ENCODE data around the gene SCN9A. TPM values are rescaled to one million over a fixed set of nuclear protein-coding genes. Genes with fewer than 3 reads are reported as not detected.

The SCN9A gene
- total RNA-seq, 1 experiment from 2014 or later: 0.07 TPM

DNA sequence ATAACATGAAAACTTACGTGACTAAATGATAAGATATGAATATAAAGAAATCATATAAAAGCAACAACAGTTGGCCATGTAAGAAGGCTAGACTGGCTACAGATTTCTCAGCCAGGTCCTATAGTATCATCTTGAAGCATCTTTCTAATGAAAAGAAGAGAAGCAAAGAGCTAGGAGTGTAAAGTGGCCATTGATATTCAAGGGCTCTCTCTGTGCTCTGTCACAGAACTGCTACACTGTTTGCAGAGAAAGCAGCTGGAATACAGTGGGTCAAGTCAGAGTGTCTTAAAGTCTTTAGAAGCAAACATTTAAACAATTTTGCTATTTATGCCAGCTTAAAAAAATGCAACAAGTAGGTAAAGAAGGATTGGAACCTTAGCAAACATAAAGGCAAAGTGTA, 118.8 kb downstream of the SCN9A start:
- ChIA-PET CTCF (no interaction called here), POLR2A (no interaction called here), RAD21 (ENCODE audit: low non-redundant PET in 1 of 2, low total read pairs in 2 of 2, uncharacterized antibody in 2 of 2, unreplicated experiment in 2 of 2) (no interaction called here)
- H3K9ac ChIP-seq (ENCODE audit: low read length): no peak overlapping the region
- no peak overlapping the region for H2AFZ ChIP-seq (ENCODE audit: low read depth, low read length, poor library complexity, severe bottlenecking)
- H3K36me3 ChIP-seq (ENCODE audit: control insufficient read depth in 1 of 2, insufficient read depth in 2 of 2, low read length in 2 of 2): no peaks in the 10 kb centered on the region
- H4K20me1 ChIP-seq (ENCODE audit: insufficient read depth): no peaks in the 10 kb centered on the region
- TF ChIP-seq, protein P1, sequence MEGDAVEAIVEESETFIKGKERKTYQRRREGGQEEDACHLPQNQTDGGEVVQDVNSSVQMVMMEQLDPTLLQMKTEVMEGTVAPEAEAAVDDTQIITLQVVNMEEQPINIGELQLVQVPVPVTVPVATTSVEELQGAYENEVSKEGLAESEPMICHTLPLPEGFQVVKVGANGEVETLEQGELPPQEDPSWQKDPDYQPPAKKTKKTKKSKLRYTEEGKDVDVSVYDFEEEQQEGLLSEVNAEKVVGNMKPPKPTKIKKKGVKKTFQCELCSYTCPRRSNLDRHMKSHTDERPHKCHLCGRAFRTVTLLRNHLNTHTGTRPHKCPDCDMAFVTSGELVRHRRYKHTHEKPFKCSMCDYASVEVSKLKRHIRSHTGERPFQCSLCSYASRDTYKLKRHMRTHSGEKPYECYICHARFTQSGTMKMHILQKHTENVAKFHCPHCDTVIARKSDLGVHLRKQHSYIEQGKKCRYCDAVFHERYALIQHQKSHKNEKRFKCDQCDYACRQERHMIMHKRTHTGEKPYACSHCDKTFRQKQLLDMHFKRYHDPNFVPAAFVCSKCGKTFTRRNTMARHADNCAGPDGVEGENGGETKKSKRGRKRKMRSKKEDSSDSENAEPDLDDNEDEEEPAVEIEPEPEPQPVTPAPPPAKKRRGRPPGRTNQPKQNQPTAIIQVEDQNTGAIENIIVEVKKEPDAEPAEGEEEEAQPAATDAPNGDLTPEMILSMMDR (IDR thresholded peaks at IDR 0.05 in 2 of 3, conservative IDR thresholded peaks at IDR 0.05 in 1 of 3; ENCODE audit: borderline replicate concordance in 1 of 3, insufficient read depth in 1 of 3, low read depth in 2 of 3, low read length in 2 of 3): no peak
- TF ChIP-seq RAD21 (IDR thresholded peaks at IDR 0.05; ENCODE audit: low read depth) (no peak), SIN3A (IDR thresholded peaks at IDR 0.05; ENCODE audit: low read depth) (no peak), POLR2A (IDR thresholded peaks at IDR 0.05; ENCODE audit: borderline replicate concordance, extremely low read depth, insufficient read depth, insufficient read length) (no peak), YY1 (IDR thresholded peaks at IDR 0.05; ENCODE audit: extremely low read depth, insufficient replicate concordance, low read depth, low read length) (no peak), EZH2phosphoT487 (IDR thresholded peaks at IDR 0.05; ENCODE audit: borderline replicate concordance) (no peak), CEBPB (IDR thresholded peaks at IDR 0.05; ENCODE audit: low read depth) (no peak)
- TF ChIP-seq, protein P2, sequence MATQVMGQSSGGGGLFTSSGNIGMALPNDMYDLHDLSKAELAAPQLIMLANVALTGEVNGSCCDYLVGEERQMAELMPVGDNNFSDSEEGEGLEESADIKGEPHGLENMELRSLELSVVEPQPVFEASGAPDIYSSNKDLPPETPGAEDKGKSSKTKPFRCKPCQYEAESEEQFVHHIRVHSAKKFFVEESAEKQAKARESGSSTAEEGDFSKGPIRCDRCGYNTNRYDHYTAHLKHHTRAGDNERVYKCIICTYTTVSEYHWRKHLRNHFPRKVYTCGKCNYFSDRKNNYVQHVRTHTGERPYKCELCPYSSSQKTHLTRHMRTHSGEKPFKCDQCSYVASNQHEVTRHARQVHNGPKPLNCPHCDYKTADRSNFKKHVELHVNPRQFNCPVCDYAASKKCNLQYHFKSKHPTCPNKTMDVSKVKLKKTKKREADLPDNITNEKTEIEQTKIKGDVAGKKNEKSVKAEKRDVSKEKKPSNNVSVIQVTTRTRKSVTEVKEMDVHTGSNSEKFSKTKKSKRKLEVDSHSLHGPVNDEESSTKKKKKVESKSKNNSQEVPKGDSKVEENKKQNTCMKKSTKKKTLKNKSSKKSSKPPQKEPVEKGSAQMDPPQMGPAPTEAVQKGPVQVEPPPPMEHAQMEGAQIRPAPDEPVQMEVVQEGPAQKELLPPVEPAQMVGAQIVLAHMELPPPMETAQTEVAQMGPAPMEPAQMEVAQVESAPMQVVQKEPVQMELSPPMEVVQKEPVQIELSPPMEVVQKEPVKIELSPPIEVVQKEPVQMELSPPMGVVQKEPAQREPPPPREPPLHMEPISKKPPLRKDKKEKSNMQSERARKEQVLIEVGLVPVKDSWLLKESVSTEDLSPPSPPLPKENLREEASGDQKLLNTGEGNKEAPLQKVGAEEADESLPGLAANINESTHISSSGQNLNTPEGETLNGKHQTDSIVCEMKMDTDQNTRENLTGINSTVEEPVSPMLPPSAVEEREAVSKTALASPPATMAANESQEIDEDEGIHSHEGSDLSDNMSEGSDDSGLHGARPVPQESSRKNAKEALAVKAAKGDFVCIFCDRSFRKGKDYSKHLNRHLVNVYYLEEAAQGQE (IDR thresholded peaks at IDR 0.05; ENCODE audit: low read depth): no peak
- TF ChIP-seq, protein P3, sequence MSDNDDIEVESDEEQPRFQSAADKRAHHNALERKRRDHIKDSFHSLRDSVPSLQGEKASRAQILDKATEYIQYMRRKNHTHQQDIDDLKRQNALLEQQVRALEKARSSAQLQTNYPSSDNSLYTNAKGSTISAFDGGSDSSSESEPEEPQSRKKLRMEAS (IDR thresholded peaks at IDR 0.05): no peak
- TF ChIP-seq, protein P4, sequence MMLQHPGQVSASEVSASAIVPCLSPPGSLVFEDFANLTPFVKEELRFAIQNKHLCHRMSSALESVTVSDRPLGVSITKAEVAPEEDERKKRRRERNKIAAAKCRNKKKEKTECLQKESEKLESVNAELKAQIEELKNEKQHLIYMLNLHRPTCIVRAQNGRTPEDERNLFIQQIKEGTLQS (IDR thresholded peaks at IDR 0.05): no peak
- peaks cover 11% of the 10 kb centered on the region; the same call in 1 of the 2 replicates for H3K27me3 ChIP-seq (ENCODE audit: insufficient read depth, low read length)
- intact Hi-C loops (cut with micrococcal nuclease): no loop called here
- no peaks in the 10 kb centered on the region for H3K9me2 ChIP-seq (ENCODE audit: insufficient read depth)
- no TSS peak for BruUV-seq (replicated peaks)
- no peak overlapping the region for H3K4me2 ChIP-seq (ENCODE audit: low read length)
- H3K4me1 ChIP-seq (ENCODE audit: control insufficient read depth in 1 of 2, insufficient read depth in 2 of 2, low read length in 2 of 2): no peaks in the 10 kb centered on the region
- ATAC-seq: no peak
- DNase-seq (ENCODE audit: low read depth, low spot score): no peak
- no peak overlapping the region for H3K27ac ChIP-seq (ENCODE audit: low read depth, low read length)
- no peak overlapping the region for H3K4me3 ChIP-seq (replicated peaks in 1 of 2; ENCODE audit: low read depth in 1 of 2, low read length in 2 of 2)
- H3K9me3 ChIP-seq (ENCODE audit: control insufficient read depth in 1 of 2, insufficient read depth in 1 of 2, low read depth in 1 of 2, low read length in 2 of 2): no peaks in the 10 kb centered on the region
- H3K79me2 ChIP-seq (ENCODE audit: insufficient read depth, low read length): no peaks in the 10 kb centered on the region
